Ectodermal cell (in vitro differentiated cells): ENCODE data around the gene TSPAN2.

Experiments
- H3K27ac ChIP-seq: 2 replicates; pipeline ENCODE4 v1.7.0; 2013; ENCODE audit warnings: mild to moderate bottlenecking, low read depth, low read length; ENCODE audit not compliant: insufficient read depth, poor library complexity, severe bottlenecking
- H3K27me3 ChIP-seq: 2 replicates; pipeline ENCODE4 v1.7.0; 2013; ENCODE audit warnings: mild to moderate bottlenecking, low read length; ENCODE audit not compliant: insufficient read depth, control insufficient read depth, poor library complexity, severe bottlenecking
- H3K36me3 ChIP-seq: one replicate; pipeline ENCODE4 v1.7.0; 2013; ENCODE audit warnings: low read length; ENCODE audit not compliant: control insufficient read depth, insufficient read depth
- H3K4me1 ChIP-seq: one replicate; pipeline ENCODE4 v1.7.0; 2013; ENCODE audit warnings: low read length; ENCODE audit not compliant: control insufficient read depth, insufficient read depth
- H3K4me3 ChIP-seq: 2 replicates; pipeline ENCODE4 v1.7.0; 2013; ENCODE audit warnings: low read depth, low read length, control low read depth; ENCODE audit not compliant: insufficient read depth
- H3K9me3 ChIP-seq: 2 replicates; pipeline ENCODE4 v1.7.0; 2013; ENCODE audit warnings: mild to moderate bottlenecking, low read length, moderate library complexity; ENCODE audit not compliant: control insufficient read depth
- WGBS, 2 experiments: methylation state at CpG; one replicate each; pipeline ENCODE4 v1.1.7; 2013; ENCODE audit warnings: missing lambda C conversion rate in 2 of 2; 5-methylcytosine and 5-hydroxymethylcytosine counted together

Gene TSPAN2

GRCh38 chr1:115091572-115091971 lies 2.3 kb upstream of the TSPAN2 start:
- H3K9me3 ChIP-seq: no peaks in the 10 kb centered on the region
- WGBS, 2 experiments: 92 to 96% methylated on average over 2 of the region's 2 CpGs
- no peaks in the 10 kb centered on the region for H3K36me3 ChIP-seq
- no peak overlapping the region for H3K4me3 ChIP-seq
- H3K27me3 ChIP-seq: peaks cover 9% of the 10 kb centered on the region
- no peak overlapping the region for H3K27ac ChIP-seq
- no peaks in the 10 kb centered on the region for H3K4me1 ChIP-seq

GRCh38 chr1:115090956-115091355 lies 1.7 kb upstream of the TSPAN2 start:
- Histone ChIP-seq H3K36me3 (no peaks in the 10 kb centered on the region), H3K27ac (no peak overlapping the region), H3K27me3 (peaks cover 9% of the 10 kb centered on the region), H3K9me3 (no peaks in the 10 kb centered on the region), H3K4me1 (no peaks in the 10 kb centered on the region), H3K4me3 (no peak overlapping the region)
- 100% methylated on average over 3 of the region's 4 CpGs; no CpG with 5 or more reads in 1 of the 2 experiments for WGBS, 2 experiments

GRCh38 chr1:115090540-115090939 lies 1.2 kb upstream of the TSPAN2 start:
- Histone ChIP-seq H3K36me3 (no peaks in the 10 kb centered on the region), H3K27ac (no peak overlapping the region), H3K4me3 (peak overlapping the region; percentile 82), H3K27me3 (peaks cover 9% of the 10 kb centered on the region), H3K9me3 (no peaks in the 10 kb centered on the region), H3K4me1 (no peaks in the 10 kb centered on the region)
- WGBS, 2 experiments: 60 to 67% methylated on average over 8 of the region's 8 CpGs

- H3K27ac ChIP-seq: no peak overlapping the region
- no peaks in the 10 kb centered on the region for H3K4me1 ChIP-seq
- H3K36me3 ChIP-seq: no peaks in the 10 kb centered on the region
- 49 to 53% methylated on average over 2 of the region's 2 CpGs for WGBS, 2 experiments
- H3K27me3 ChIP-seq: peaks cover 9% of the 10 kb centered on the region
- no peaks in the 10 kb centered on the region for H3K9me3 ChIP-seq
- peak overlapping the region; percentile 82 for H3K4me3 ChIP-seq
Measured at GRCh38 chr1:115090186-115090490, 835 bp upstream of the TSPAN2 start.

GRCh38 chr1:115088871-115089419 lies 358 bp downstream of the TSPAN2 start:
- H3K9me3 ChIP-seq: no peaks in the 10 kb centered on the region
- no peak overlapping the region for H3K27ac ChIP-seq
- no peaks in the 10 kb centered on the region for H3K4me1 ChIP-seq
- peak overlapping the region; percentile 82 for H3K4me3 ChIP-seq
- peaks cover 9% of the 10 kb centered on the region for H3K27me3 ChIP-seq
- no peaks in the 10 kb centered on the region for H3K36me3 ChIP-seq
- WGBS, 2 experiments: 2 to 3% methylated on average over 25 of the region's 25 CpGs

- WGBS, 2 experiments: 85 to 91% methylated on average over 5 of the region's 5 CpGs
- H3K36me3 ChIP-seq: no peaks in the 10 kb centered on the region
- peaks cover 9% of the 10 kb centered on the region for H3K27me3 ChIP-seq
- peak overlapping the region; percentile 82 for H3K4me3 ChIP-seq
- H3K27ac ChIP-seq: no peak overlapping the region
- no peaks in the 10 kb centered on the region for H3K9me3 ChIP-seq
- H3K4me1 ChIP-seq: no peaks in the 10 kb centered on the region
Measured at GRCh38 chr1:115088115-115088778, 1.1 kb downstream of the TSPAN2 start.

GRCh38 chr1:115086176-115086830 lies 3.0 kb downstream of the TSPAN2 start:
- 90 to 91% methylated on average over 8 of the region's 9 CpGs for WGBS, 2 experiments

GRCh38 chr1:115084902-115085511 lies 4.3 kb downstream of the TSPAN2 start:
- H3K4me1 ChIP-seq: no peaks in the 10 kb centered on the region
- H3K4me3 ChIP-seq: no peak overlapping the region
- H3K27ac ChIP-seq: no peak overlapping the region
- WGBS, 2 experiments: 86 to 92% methylated on average over 9 of the region's 9 CpGs
- no peaks in the 10 kb centered on the region for H3K9me3 ChIP-seq
- peaks cover 6% of the 10 kb centered on the region for H3K27me3 ChIP-seq
- peaks cover under 1% of the 10 kb centered on the region for H3K36me3 ChIP-seq

More at GRCh38 chr1:115086176-115086830, 3.0 kb downstream of the TSPAN2 start:
- H3K4me3 ChIP-seq: no peak overlapping the region
- H3K36me3 ChIP-seq: no peaks in the 10 kb centered on the region
- no peak overlapping the region for H3K27ac ChIP-seq
- H3K9me3 ChIP-seq: no peaks in the 10 kb centered on the region
- no peaks in the 10 kb centered on the region for H3K4me1 ChIP-seq
- peaks cover 9% of the 10 kb centered on the region for H3K27me3 ChIP-seq

GRCh38 chr1:115082949-115083348 lies 6.4 kb downstream of the TSPAN2 start:
- WGBS, 2 experiments: 90 to 92% methylated on average over 6 of the region's 6 CpGs
- Histone ChIP-seq H3K27me3 (no peaks in the 10 kb centered on the region), H3K4me3 (no peak overlapping the region), H3K4me1 (no peaks in the 10 kb centered on the region), H3K27ac (no peak overlapping the region), H3K9me3 (no peaks in the 10 kb centered on the region), H3K36me3 (peaks cover 3% of the 10 kb centered on the region)

GRCh38 chr1:115078708-115079107 lies 10.6 kb downstream of the TSPAN2 start:
- no peaks in the 10 kb centered on the region for H3K4me1 ChIP-seq
- no peaks in the 10 kb centered on the region for H3K9me3 ChIP-seq
- peaks cover 3% of the 10 kb centered on the region for H3K36me3 ChIP-seq
- no peak overlapping the region for H3K4me3 ChIP-seq
- no peaks in the 10 kb centered on the region for H3K27me3 ChIP-seq
- 91 to 97% methylated on average over 4 of the region's 4 CpGs for WGBS, 2 experiments
- H3K27ac ChIP-seq: no peak overlapping the region
